Panc1 (cell line): ENCODE measurements around the gene ZNF724. TPM values are rescaled to one million over a fixed set of nuclear protein-coding genes. Genes with fewer than 3 reads are reported as not detected.

Source experiments
- ATAC-seq: fragments of 200-7000 bp; cut with Tn5 transposase; 2 replicates; pipeline ENCODE4 v1.9.1; 2020; ENCODE audit warnings: mild to moderate bottlenecking, moderate library complexity
- BruUV-seq: library from RNA; stranded (reverse); fragments of 400-500 nt; replicated peaks from 2 replicates; lab custom pipeline; 2021; lab: Mats Ljungman, UMichigan
- CTCF ChIA-PET: fragments of 300-600 bp; sonication (Branson Sonifier 250); formaldehyde crosslinking; loops from one replicate; lab custom pipeline; 2022; ENCODE audit warnings: antibody characterized with exemption; lab: Charles Lee
- POLR2A ChIA-PET: fragments of 300-600 bp; sonication (Branson Sonifier 250); formaldehyde crosslinking; loops from one replicate; lab custom pipeline; 2022; ENCODE audit warnings: antibody characterized with exemption; lab: Charles Lee
- DNase-seq: peaks from one replicate; pipeline ENCODE4 v3.0.0-alpha.2; 2010; ENCODE audit warnings: low read depth, low spot score
- H3K27ac ChIP-seq: 2 replicates; pipeline ENCODE4 v1.5.1; 2011; ENCODE audit warnings: mild to moderate bottlenecking, low read length, inconsistent platforms
- H3K27me3 ChIP-seq: fragments of 200-500 bp; sonication (Bioruptor generic); 2 replicates; pipeline ENCODE4 v1.6.0; 2014; ENCODE audit warnings: low read length, inconsistent platforms; ENCODE audit not compliant: control insufficient read depth, insufficient read depth
- H3K36me3 ChIP-seq: fragments of 200-500 bp; sonication (Bioruptor generic); 2 replicates; pipeline ENCODE4 v1.5.1; 2014; ENCODE audit warnings: inconsistent platforms, mild to moderate bottlenecking, low read length, moderate library complexity; ENCODE audit not compliant: control insufficient read depth, insufficient read depth
- H3K4me1 ChIP-seq: 2 replicates; pipeline ENCODE4 v1.5.1; 2011; ENCODE audit warnings: inconsistent platforms, mild to moderate bottlenecking, low read length, moderate library complexity; ENCODE audit not compliant: control insufficient read depth, insufficient read depth
- H3K4me3 ChIP-seq, 2 experiments: 2 replicates each; pipeline ENCODE4 v1.5.1; 2011 to 2012; ENCODE audit warnings: low read depth in 2 of 2, low read length in 2 of 2, mild to moderate bottlenecking in 2 of 2, inconsistent platforms in 1 of 2, moderate library complexity in 1 of 2
- H3K9me3 ChIP-seq: fragments of 200-500 bp; sonication (Bioruptor generic); 2 replicates; pipeline ENCODE4 v1.5.1; 2014; ENCODE audit warnings: low read depth, mild to moderate bottlenecking, inconsistent platforms, low read length, moderate library complexity; ENCODE audit not compliant: control insufficient read depth, insufficient read depth
- POLR2AphosphoS5 ChIP-seq: IDR thresholded peaks from 2 replicates; pipeline ENCODE4 v1.6.1; 2012; ENCODE audit warnings: mild to moderate bottlenecking, low read depth, low read length, moderate library complexity
- REST ChIP-seq, 2 experiments: IDR thresholded peaks; 2 replicates each; pipeline ENCODE4 v1.6.1; 2011 to 2012; ENCODE audit warnings: low read depth in 2 of 2, control low read depth in 1 of 2, low read length in 1 of 2, mild to moderate bottlenecking in 1 of 2, moderate library complexity in 1 of 2; ENCODE audit not compliant: insufficient read depth in 1 of 2
- SIN3A ChIP-seq: IDR thresholded peaks from 2 replicates; pipeline ENCODE4 v1.6.1; 2012; ENCODE audit warnings: low read depth, mild to moderate bottlenecking, low read length, moderate library complexity, borderline replicate concordance; ENCODE audit not compliant: insufficient read depth
- TCF7L2 ChIP-seq: IDR thresholded peaks from 2 replicates; pipeline ENCODE4 v1.6.1; 2011; ENCODE audit warnings: mild to moderate bottlenecking, low read depth, low read length, inconsistent platforms
- in situ Hi-C: cut with HindIII; loops from 2 replicates; pipeline ENCODE4 v1.10.0; 2016; ENCODE audit warnings: low sequenced_read_pairs, low pct_unique_long_range_greater_than_20kb
- intact Hi-C: fragments of 100-400 bp; cut with micrococcal nuclease; formaldehyde crosslinking; loops from one replicate; pipeline ENCODE4 v1.10.0; 2022; ENCODE audit not compliant: unreplicated experiment
- total RNA-seq: library from RNA; stranded (reverse); gene quantifications from one replicate; pipeline ENCODE4 v1.2.1, GENCODE V29; 2021; ENCODE audit not compliant: unreplicated experiment
- TF ChIP-seq, protein P1 (sequence below): fragments of 450-650 bp; IDR thresholded peaks from 2 replicates; pipeline ENCODE4 v1.5.1; 2017; ENCODE audit warnings: mild to moderate bottlenecking

The ZNF724 gene
- total RNA-seq, 1 experiment from 2014 or later: 11.0 TPM

DNA sequence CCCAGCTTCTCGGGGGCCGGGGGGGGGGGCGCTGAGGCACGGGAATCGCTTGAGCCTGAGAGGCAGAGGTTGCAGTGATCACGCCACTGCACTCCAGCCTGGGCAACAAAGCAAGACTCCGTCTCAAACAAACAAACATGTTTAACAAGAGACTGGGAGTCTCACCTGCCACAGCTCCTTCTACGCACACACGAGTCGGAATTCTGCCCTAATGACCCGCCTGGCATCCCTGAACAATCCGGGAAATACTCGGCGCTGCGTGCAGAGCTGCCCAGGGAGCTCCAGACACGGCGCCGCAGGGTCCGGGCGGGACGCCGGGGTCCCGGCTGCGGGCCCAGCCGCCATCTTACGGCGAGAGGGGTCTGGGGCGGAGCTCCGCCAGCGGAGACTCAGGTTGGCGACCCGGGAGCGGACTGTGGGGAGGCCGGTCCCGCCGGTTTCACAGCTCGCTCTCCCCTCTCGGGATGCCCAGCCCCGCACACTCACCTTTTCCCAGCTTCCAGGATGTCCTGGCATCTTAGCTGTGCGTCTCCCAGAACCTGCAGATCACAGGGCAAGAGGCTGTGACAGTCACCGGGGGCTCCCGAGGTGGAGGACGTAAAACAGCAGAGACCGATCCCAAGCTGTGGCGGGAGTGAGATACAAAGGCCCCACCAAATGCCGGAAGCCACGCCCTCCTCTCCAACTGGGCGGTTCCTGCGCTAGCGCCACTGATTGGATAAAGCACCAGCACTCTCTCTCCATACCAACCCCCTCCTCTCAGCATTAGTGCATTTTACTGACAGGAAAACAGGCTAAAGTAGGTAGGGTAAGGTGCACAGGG, 23.6 kb upstream of the ZNF724 start:
- Histone ChIP-seq H3K27ac (peak overlapping the region; percentile 71), H3K4me1 (peaks cover 3% of the 10 kb centered on the region; the same call in 1 of the 2 replicates), H3K9me3 (no peaks in the 10 kb centered on the region), H3K27me3 (no peaks in the 10 kb centered on the region), H3K4me3 (peak overlapping the region; percentile 81 to 84), H3K36me3 (no peaks in the 10 kb centered on the region)
- peak; percentile 100 for ATAC-seq
- intact Hi-C loops (no loop called here), in situ Hi-C loops (no loop called here)
- peak; percentile 59 for DNase-seq
- ChIA-PET POLR2A (interaction anchor here (0.6 kb wide), 2 partner anchors 132 to 353 kb away, joined by 6 to 9 read pairs; no protein-coding TSS in a partner anchor), CTCF (no interaction called here)
- BruUV-seq: no TSS peak
- peak; percentile 44; the same call in 1 of the 2 replicates for TF ChIP-seq SIN3A
- TF ChIP-seq POLR2AphosphoS5: peak; percentile 63; the same call in 1 of the 2 replicates
- TF ChIP-seq, protein P1, sequence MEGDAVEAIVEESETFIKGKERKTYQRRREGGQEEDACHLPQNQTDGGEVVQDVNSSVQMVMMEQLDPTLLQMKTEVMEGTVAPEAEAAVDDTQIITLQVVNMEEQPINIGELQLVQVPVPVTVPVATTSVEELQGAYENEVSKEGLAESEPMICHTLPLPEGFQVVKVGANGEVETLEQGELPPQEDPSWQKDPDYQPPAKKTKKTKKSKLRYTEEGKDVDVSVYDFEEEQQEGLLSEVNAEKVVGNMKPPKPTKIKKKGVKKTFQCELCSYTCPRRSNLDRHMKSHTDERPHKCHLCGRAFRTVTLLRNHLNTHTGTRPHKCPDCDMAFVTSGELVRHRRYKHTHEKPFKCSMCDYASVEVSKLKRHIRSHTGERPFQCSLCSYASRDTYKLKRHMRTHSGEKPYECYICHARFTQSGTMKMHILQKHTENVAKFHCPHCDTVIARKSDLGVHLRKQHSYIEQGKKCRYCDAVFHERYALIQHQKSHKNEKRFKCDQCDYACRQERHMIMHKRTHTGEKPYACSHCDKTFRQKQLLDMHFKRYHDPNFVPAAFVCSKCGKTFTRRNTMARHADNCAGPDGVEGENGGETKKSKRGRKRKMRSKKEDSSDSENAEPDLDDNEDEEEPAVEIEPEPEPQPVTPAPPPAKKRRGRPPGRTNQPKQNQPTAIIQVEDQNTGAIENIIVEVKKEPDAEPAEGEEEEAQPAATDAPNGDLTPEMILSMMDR: no peak

- TF ChIP-seq REST (IDR thresholded peaks at IDR 0.05; ENCODE audit: insufficient read depth in 1 of 2, low read depth in 2 of 2, low read length in 1 of 2) (no peak), POLR2AphosphoS5 (no peak), SIN3A (no peak), TCF7L2 (no peak)
- TF ChIP-seq, protein P1: no peak
- POLR2A ChIA-PET: interaction anchor here (0.6 kb wide), 1 partner anchor 354 kb away, joined by 6 read pairs; no protein-coding TSS in a partner anchor
- no peak for DNase-seq
- Histone ChIP-seq H3K4me3 (peak overlapping the region; percentile 81 to 84), H3K27ac (peak overlapping the region; percentile 71), H3K4me1 (peaks cover 3% of the 10 kb centered on the region; the same call in 1 of the 2 replicates), H3K27me3 (no peaks in the 10 kb centered on the region), H3K36me3 (no peaks in the 10 kb centered on the region), H3K9me3 (no peaks in the 10 kb centered on the region)
- in situ Hi-C loops (no loop called here), intact Hi-C loops (no loop called here)
- no TSS peak for BruUV-seq
- no peak for ATAC-seq
- CTCF ChIA-PET: no interaction called here
Measured at GRCh38 chr19:23273022-23273589, 22.9 kb upstream of the ZNF724 start.
